Measurements from ENCODE around the gene DUOX1.

GRCh38 chr15:45183511-45183910 is 53.7 kb downstream of the DUOX1 start:
- TF ChIP-seq, protein P1, sequence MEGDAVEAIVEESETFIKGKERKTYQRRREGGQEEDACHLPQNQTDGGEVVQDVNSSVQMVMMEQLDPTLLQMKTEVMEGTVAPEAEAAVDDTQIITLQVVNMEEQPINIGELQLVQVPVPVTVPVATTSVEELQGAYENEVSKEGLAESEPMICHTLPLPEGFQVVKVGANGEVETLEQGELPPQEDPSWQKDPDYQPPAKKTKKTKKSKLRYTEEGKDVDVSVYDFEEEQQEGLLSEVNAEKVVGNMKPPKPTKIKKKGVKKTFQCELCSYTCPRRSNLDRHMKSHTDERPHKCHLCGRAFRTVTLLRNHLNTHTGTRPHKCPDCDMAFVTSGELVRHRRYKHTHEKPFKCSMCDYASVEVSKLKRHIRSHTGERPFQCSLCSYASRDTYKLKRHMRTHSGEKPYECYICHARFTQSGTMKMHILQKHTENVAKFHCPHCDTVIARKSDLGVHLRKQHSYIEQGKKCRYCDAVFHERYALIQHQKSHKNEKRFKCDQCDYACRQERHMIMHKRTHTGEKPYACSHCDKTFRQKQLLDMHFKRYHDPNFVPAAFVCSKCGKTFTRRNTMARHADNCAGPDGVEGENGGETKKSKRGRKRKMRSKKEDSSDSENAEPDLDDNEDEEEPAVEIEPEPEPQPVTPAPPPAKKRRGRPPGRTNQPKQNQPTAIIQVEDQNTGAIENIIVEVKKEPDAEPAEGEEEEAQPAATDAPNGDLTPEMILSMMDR (IDR thresholded peaks at IDR 0.05), result no peak
- TF ChIP-seq EZH2 (IDR thresholded peaks at IDR 0.05; ENCODE audit: borderline replicate concordance, insufficient read depth, low read depth, low read length, poor library complexity, severe bottlenecking), result no peak
